Astrocyte (in vitro differentiated cells and primary cell): ENCODE results near the gene NOB1. TPM values are rescaled to one million over a fixed set of nuclear protein-coding genes. Genes with fewer than 3 reads are reported as not detected.

Experiments
- DNase-seq: peaks from one replicate; pipeline ENCODE4 v3.0.0-alpha.2; 2010; ENCODE audit warnings: low read depth
- FAIRE-seq: peaks from 2 replicates; lab custom pipeline; 2011; peaks lifted over from hg19 to GRCh38; lab: Jason Lieb, UNC
- H2AFZ ChIP-seq: 2 replicates; pipeline ENCODE4 v1.6.0; 2012; ENCODE audit warnings: low read depth, low read length, inconsistent platforms
- H3K27ac ChIP-seq: 2 replicates; pipeline ENCODE4 v1.5.1; 2011; ENCODE audit warnings: low read depth, low read length, inconsistent platforms
- H3K27me3 ChIP-seq: 2 replicates; pipeline ENCODE4 v1.6.0; 2011; ENCODE audit warnings: low read length, inconsistent platforms; ENCODE audit not compliant: insufficient read depth
- H3K36me3 ChIP-seq: 2 replicates; pipeline ENCODE4 v1.5.1; 2011; ENCODE audit warnings: low read length, inconsistent platforms; ENCODE audit not compliant: insufficient read depth
- H3K4me1 ChIP-seq: 2 replicates; pipeline ENCODE4 v1.5.1; 2011; ENCODE audit warnings: low read length, inconsistent platforms; ENCODE audit not compliant: insufficient read depth
- H3K4me2 ChIP-seq: 2 replicates; pipeline ENCODE4 v1.6.0; 2012; ENCODE audit warnings: low read length, inconsistent platforms
- H3K4me3 ChIP-seq: 2 replicates; pipeline ENCODE4 v1.5.1; 2011; ENCODE audit warnings: low read depth, mild to moderate bottlenecking, low read length, inconsistent platforms; ENCODE audit not compliant: insufficient read depth
- H3K79me2 ChIP-seq: 2 replicates; pipeline ENCODE4 v1.6.0; 2012; ENCODE audit warnings: mild to moderate bottlenecking, low read length, inconsistent platforms; ENCODE audit not compliant: insufficient read depth
- H3K9ac ChIP-seq: 2 replicates; pipeline ENCODE4 v1.6.0; 2012; ENCODE audit warnings: mild to moderate bottlenecking, low read length, inconsistent platforms
- H3K9me3 ChIP-seq: 2 replicates; pipeline ENCODE4 v1.5.1; 2012; ENCODE audit warnings: low read depth, mild to moderate bottlenecking, low read length, inconsistent platforms; ENCODE audit not compliant: insufficient read depth
- H4K20me1 ChIP-seq: 2 replicates; pipeline ENCODE4 v1.6.0; 2012; ENCODE audit warnings: low read length, inconsistent platforms; ENCODE audit not compliant: insufficient read depth
- H3K27ac Mint-ChIP-seq: one replicate; pipeline ENCODE4 v1.8.0; 2021; ENCODE audit warnings: mild to moderate bottlenecking, mixed read lengths; ENCODE audit not compliant: unreplicated experiment
- H3K27me3 Mint-ChIP-seq: one replicate; pipeline ENCODE4 v1.8.0; 2021; ENCODE audit warnings: low read depth, mixed read lengths; ENCODE audit not compliant: unreplicated experiment
- H3K36me3 Mint-ChIP-seq: one replicate; pipeline ENCODE4 v1.8.0; 2021; ENCODE audit warnings: low read depth, mixed read lengths; ENCODE audit not compliant: unreplicated experiment
- H3K4me1 Mint-ChIP-seq: one replicate; pipeline ENCODE4 v1.8.0; 2021; ENCODE audit warnings: low read depth, mixed read lengths; ENCODE audit not compliant: unreplicated experiment
- H3K4me3 Mint-ChIP-seq: one replicate; pipeline ENCODE4 v1.8.0; 2021; ENCODE audit warnings: mild to moderate bottlenecking, moderate library complexity, mixed read lengths; ENCODE audit not compliant: unreplicated experiment
- H3K9me3 Mint-ChIP-seq: one replicate; pipeline ENCODE4 v1.8.0; 2021; ENCODE audit warnings: mild to moderate bottlenecking, mixed read lengths; ENCODE audit not compliant: unreplicated experiment
- EZH2 ChIP-seq: IDR thresholded peaks from 2 replicates; pipeline ENCODE4 v1.6.1; 2012; ENCODE audit warnings: mild to moderate bottlenecking, low read length, inconsistent platforms; ENCODE audit not compliant: insufficient read depth
- total RNA-seq: library from RNA; stranded (reverse); gene quantifications from 2 replicates; pipeline ENCODE4 v1.2.1, GENCODE V29; 2021
- TF ChIP-seq, protein P1 (sequence below): IDR thresholded peaks from 2 replicates; pipeline ENCODE4 v1.5.1; 2011; ENCODE audit warnings: low read depth, mild to moderate bottlenecking, inconsistent platforms, low read length, moderate library complexity; ENCODE audit not compliant: insufficient read depth

Gene NOB1
- total RNA-seq, 1 donor from 2014 or later, result 46.0 TPM

GRCh38 chr16:69787883-69788282 is 33.2 kb upstream of the NOB1 start:
- Histone ChIP-seq H3K79me2 (no peaks in the 10 kb centered on the region), H3K9ac (no peak overlapping the region), H4K20me1 (no peaks in the 10 kb centered on the region), H3K4me3 (no peak overlapping the region), H3K36me3 (peaks cover 5% of the 10 kb centered on the region), H3K9me3 (no peaks in the 10 kb centered on the region), H3K4me2 (no peak overlapping the region), H3K27ac (no peak overlapping the region), H3K4me1 (no peaks in the 10 kb centered on the region), H3K27me3 (no peaks in the 10 kb centered on the region), H2AFZ (no peak overlapping the region)
- Mint-ChIP-seq H3K4me3 (no peak overlapping the region), H3K27ac (no peak overlapping the region), H3K27me3 (no peaks in the 10 kb centered on the region), H3K4me1 (no peaks in the 10 kb centered on the region), H3K9me3 (no peaks in the 10 kb centered on the region), H3K36me3 (peaks cover 10% of the 10 kb centered on the region)
- TF ChIP-seq EZH2, result no peak
- TF ChIP-seq, protein P1, sequence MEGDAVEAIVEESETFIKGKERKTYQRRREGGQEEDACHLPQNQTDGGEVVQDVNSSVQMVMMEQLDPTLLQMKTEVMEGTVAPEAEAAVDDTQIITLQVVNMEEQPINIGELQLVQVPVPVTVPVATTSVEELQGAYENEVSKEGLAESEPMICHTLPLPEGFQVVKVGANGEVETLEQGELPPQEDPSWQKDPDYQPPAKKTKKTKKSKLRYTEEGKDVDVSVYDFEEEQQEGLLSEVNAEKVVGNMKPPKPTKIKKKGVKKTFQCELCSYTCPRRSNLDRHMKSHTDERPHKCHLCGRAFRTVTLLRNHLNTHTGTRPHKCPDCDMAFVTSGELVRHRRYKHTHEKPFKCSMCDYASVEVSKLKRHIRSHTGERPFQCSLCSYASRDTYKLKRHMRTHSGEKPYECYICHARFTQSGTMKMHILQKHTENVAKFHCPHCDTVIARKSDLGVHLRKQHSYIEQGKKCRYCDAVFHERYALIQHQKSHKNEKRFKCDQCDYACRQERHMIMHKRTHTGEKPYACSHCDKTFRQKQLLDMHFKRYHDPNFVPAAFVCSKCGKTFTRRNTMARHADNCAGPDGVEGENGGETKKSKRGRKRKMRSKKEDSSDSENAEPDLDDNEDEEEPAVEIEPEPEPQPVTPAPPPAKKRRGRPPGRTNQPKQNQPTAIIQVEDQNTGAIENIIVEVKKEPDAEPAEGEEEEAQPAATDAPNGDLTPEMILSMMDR, result no peak
- DNase-seq (no peak), FAIRE-seq (no peak)

DNA sequence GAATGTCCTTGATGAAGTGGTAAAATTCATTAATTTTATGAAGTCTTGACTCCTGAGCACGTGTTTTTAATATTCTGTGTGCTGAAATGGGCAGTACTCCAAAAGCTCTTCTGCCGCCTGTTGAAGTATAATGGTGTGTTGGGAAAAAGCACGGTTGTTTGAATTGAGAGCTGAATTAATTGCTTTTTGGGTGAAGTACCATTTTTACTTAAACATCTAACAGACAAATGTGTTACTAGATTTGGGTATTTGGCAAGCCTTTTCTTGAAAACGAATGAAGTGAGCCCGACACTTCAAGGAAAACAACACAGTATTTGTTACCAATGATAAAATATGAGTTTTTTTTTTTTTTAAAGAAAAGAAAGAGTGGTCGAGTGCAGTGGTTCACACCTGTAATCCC is 29.9 kb upstream of the NOB1 start:
- Histone ChIP-seq H3K27ac (no peak overlapping the region), H3K79me2 (no peaks in the 10 kb centered on the region), H3K9me3 (no peaks in the 10 kb centered on the region), H4K20me1 (peaks cover 3% of the 10 kb centered on the region), H3K9ac (no peak overlapping the region), H3K4me1 (no peaks in the 10 kb centered on the region), H3K4me2 (no peak overlapping the region), H2AFZ (no peak overlapping the region), H3K36me3 (peaks cover 5% of the 10 kb centered on the region), H3K4me3 (no peak overlapping the region), H3K27me3 (no peaks in the 10 kb centered on the region)
- no peak for TF ChIP-seq EZH2
- TF ChIP-seq, protein P1, result no peak
- H3K4me3 Mint-ChIP-seq, result no peak overlapping the region
- no peaks in the 10 kb centered on the region for H3K4me1 Mint-ChIP-seq
- no peak overlapping the region for H3K27ac Mint-ChIP-seq
- H3K36me3 Mint-ChIP-seq, result peaks cover 9% of the 10 kb centered on the region
- no peaks in the 10 kb centered on the region for H3K9me3 Mint-ChIP-seq
- FAIRE-seq (no peak), DNase-seq (no peak)
- no peaks in the 10 kb centered on the region for H3K27me3 Mint-ChIP-seq

- no peaks in the 10 kb centered on the region for H3K4me1 Mint-ChIP-seq
- Histone ChIP-seq H3K79me2 (no peaks in the 10 kb centered on the region), H3K27me3 (no peaks in the 10 kb centered on the region), H3K27ac (no peak overlapping the region), H3K9me3 (no peaks in the 10 kb centered on the region), H3K36me3 (no peaks in the 10 kb centered on the region), H3K4me2 (no peak overlapping the region), H2AFZ (no peak overlapping the region), H4K20me1 (peaks cover 4% of the 10 kb centered on the region), H3K9ac (no peak overlapping the region), H3K4me3 (no peak overlapping the region), H3K4me1 (no peaks in the 10 kb centered on the region)
- TF ChIP-seq EZH2, result no peak
- TF ChIP-seq, protein P1, result no peak
- peaks cover 3% of the 10 kb centered on the region for H3K36me3 Mint-ChIP-seq
- H3K27ac Mint-ChIP-seq, result no peak overlapping the region
- H3K27me3 Mint-ChIP-seq, result no peaks in the 10 kb centered on the region
- DNase-seq, result no peak
- no peak for FAIRE-seq
- no peaks in the 10 kb centered on the region for H3K9me3 Mint-ChIP-seq
- H3K4me3 Mint-ChIP-seq, result no peak overlapping the region
These were observed 26.4 kb upstream of the NOB1 start for GRCh38 chr16:69781118-69781517.
